HUES64 (cell line): ENCODE results near the gene FRMD5.

Experiments
- H3K27ac ChIP-seq: 2 replicates; pipeline ENCODE4 v1.7.0; 2013; ENCODE audit warnings: low read depth, low read length, inconsistent platforms
- H3K27me3 ChIP-seq: 2 replicates; pipeline ENCODE4 v1.6.1; 2013; ENCODE audit warnings: mild to moderate bottlenecking, low read length; ENCODE audit not compliant: insufficient read depth
- H3K36me3 ChIP-seq: 2 replicates; pipeline ENCODE4 v1.6.1; 2013; ENCODE audit warnings: mild to moderate bottlenecking, low read length; ENCODE audit not compliant: insufficient read depth
- H3K4me1 ChIP-seq: 2 replicates; pipeline ENCODE4 v1.6.1; 2013; ENCODE audit warnings: mild to moderate bottlenecking, low read length, moderate library complexity; ENCODE audit not compliant: insufficient read depth
- H3K4me3 ChIP-seq: 2 replicates; pipeline ENCODE4 v1.5.1; 2013; ENCODE audit warnings: mild to moderate bottlenecking, low read length, moderate library complexity
- H3K9ac ChIP-seq: 2 replicates; pipeline ENCODE4 v1.6.1; 2013; ENCODE audit warnings: mild to moderate bottlenecking, low read depth, low read length
- H3K9me3 ChIP-seq: 2 replicates; pipeline ENCODE4 v1.6.1; 2013; ENCODE audit warnings: low read depth, low read length; ENCODE audit not compliant: insufficient read depth
- WGBS: fragments of 150-250, 120-280 bp; methylation state at CpG from one replicate; pipeline ENCODE4 v1.1.7; 2013; ENCODE audit warnings: missing lambda C conversion rate; 5-methylcytosine and 5-hydroxymethylcytosine counted together

Gene FRMD5

GRCh38 chr15:43893956-43894355 is 301.1 kb downstream of the FRMD5 start:
- Histone ChIP-seq H3K9ac (no peak overlapping the region), H3K27ac (no peak overlapping the region), H3K27me3 (no peaks in the 10 kb centered on the region), H3K4me1 (no peaks in the 10 kb centered on the region), H3K36me3 (0 out of 2 replicates have a peak, but pooled peaks cover 4% of the 10 kb centered on the region), H3K9me3 (no peaks in the 10 kb centered on the region), H3K4me3 (no peak overlapping the region)
- 93% methylated on average over 1 of the region's 1 CpG for WGBS

- Histone ChIP-seq H3K9ac (no peak overlapping the region), H3K27me3 (no peaks in the 10 kb centered on the region), H3K4me3 (no peak overlapping the region), H3K36me3 (peaks cover 4% of the 10 kb centered on the region; the same call in 1 of the 2 replicates), H3K27ac (no peak overlapping the region), H3K9me3 (no peaks in the 10 kb centered on the region), H3K4me1 (no peaks in the 10 kb centered on the region)
- WGBS: 96% methylated on average over 3 of the region's 3 CpGs
These were observed 306.0 kb downstream of the FRMD5 start for GRCh38 chr15:43889042-43889441.

- no peaks in the 10 kb centered on the region for H3K27me3 ChIP-seq
- H3K4me1 ChIP-seq: no peaks in the 10 kb centered on the region
- H3K27ac ChIP-seq: no peak overlapping the region
- H3K36me3 ChIP-seq: peaks cover 11% of the 10 kb centered on the region; the same call in 1 of the 2 replicates
- H3K4me3 ChIP-seq: no peak overlapping the region
- no peak overlapping the region for H3K9ac ChIP-seq
- 92% methylated on average over 5 of the region's 5 CpGs for WGBS
- H3K9me3 ChIP-seq: no peaks in the 10 kb centered on the region
These were observed 307.2 kb downstream of the FRMD5 start for GRCh38 chr15:43887901-43888300.

- Histone ChIP-seq H3K9me3 (no peaks in the 10 kb centered on the region), H3K9ac (no peak overlapping the region), H3K27me3 (no peaks in the 10 kb centered on the region), H3K36me3 (peaks cover 7% of the 10 kb centered on the region; the same call in 1 of the 2 replicates), H3K4me3 (no peak overlapping the region), H3K4me1 (peaks cover 3% of the 10 kb centered on the region; the same call in 1 of the 2 replicates), H3K27ac (no peak overlapping the region)
- 91% methylated on average over 4 of the region's 4 CpGs for WGBS
These were observed 308.5 kb downstream of the FRMD5 start for GRCh38 chr15:43886558-43886957.

- H3K27ac ChIP-seq: no peak overlapping the region
- 95% methylated on average over 3 of the region's 3 CpGs for WGBS
- H3K9ac ChIP-seq: no peak overlapping the region
- no peaks in the 10 kb centered on the region for H3K9me3 ChIP-seq
- no peak overlapping the region for H3K4me3 ChIP-seq
- H3K27me3 ChIP-seq: no peaks in the 10 kb centered on the region
- H3K4me1 ChIP-seq: peaks cover 17% of the 10 kb centered on the region
- peaks cover 7% of the 10 kb centered on the region; the same call in 1 of the 2 replicates for H3K36me3 ChIP-seq
These were observed 311.5 kb downstream of the FRMD5 start for GRCh38 chr15:43883571-43883970.

- 89% methylated on average over 6 of the region's 7 CpGs for WGBS
- Histone ChIP-seq H3K36me3 (peaks cover 12% of the 10 kb centered on the region; the same call in 1 of the 2 replicates), H3K9ac (no peak overlapping the region), H3K9me3 (no peaks in the 10 kb centered on the region), H3K27ac (no peak overlapping the region), H3K4me1 (peaks cover 17% of the 10 kb centered on the region), H3K27me3 (no peaks in the 10 kb centered on the region), H3K4me3 (no peak overlapping the region)
These were observed 313.1 kb downstream of the FRMD5 start for GRCh38 chr15:43881944-43882343.

GRCh38 chr15:43881245-43881644 is 313.8 kb downstream of the FRMD5 start:
- 90% methylated on average over 4 of the region's 4 CpGs for WGBS
- H3K36me3 ChIP-seq: peaks cover 13% of the 10 kb centered on the region; the same call in 1 of the 2 replicates
- no peaks in the 10 kb centered on the region for H3K27me3 ChIP-seq
- H3K4me1 ChIP-seq: peaks cover 17% of the 10 kb centered on the region
- H3K4me3 ChIP-seq: no peak overlapping the region
- peak overlapping the region; percentile 32 for H3K27ac ChIP-seq
- H3K9me3 ChIP-seq: no peaks in the 10 kb centered on the region
- no peak overlapping the region for H3K9ac ChIP-seq

- H3K27me3 ChIP-seq: no peaks in the 10 kb centered on the region
- peaks cover 17% of the 10 kb centered on the region for H3K4me1 ChIP-seq
- peak overlapping the region; percentile 32 for H3K27ac ChIP-seq
- H3K4me3 ChIP-seq: no peak overlapping the region
- H3K9ac ChIP-seq: no peak overlapping the region
- peaks cover 13% of the 10 kb centered on the region; the same call in 1 of the 2 replicates for H3K36me3 ChIP-seq
- H3K9me3 ChIP-seq: no peaks in the 10 kb centered on the region
- WGBS: 85% methylated on average over 5 of the region's 5 CpGs
These were observed 314.5 kb downstream of the FRMD5 start for GRCh38 chr15:43880406-43881194.

GRCh38 chr15:43879386-43880355 is 315.4 kb downstream of the FRMD5 start:
- WGBS: 93% methylated on average over 15 of the region's 15 CpGs
- peaks cover 13% of the 10 kb centered on the region; the same call in 1 of the 2 replicates for H3K36me3 ChIP-seq

GRCh38 chr15:43878446-43878845 is 316.6 kb downstream of the FRMD5 start:
- Histone ChIP-seq H3K4me1 (peaks cover 17% of the 10 kb centered on the region), H3K36me3 (peaks cover 18% of the 10 kb centered on the region), H3K27ac (no peak overlapping the region), H3K9me3 (no peaks in the 10 kb centered on the region), H3K27me3 (no peaks in the 10 kb centered on the region), H3K4me3 (no peak overlapping the region), H3K9ac (no peak overlapping the region)
- 96% methylated on average over 2 of the region's 2 CpGs for WGBS

More at GRCh38 chr15:43879386-43880355, 315.4 kb downstream of the FRMD5 start:
- Histone ChIP-seq H3K27ac (no peak overlapping the region), H3K9me3 (no peaks in the 10 kb centered on the region), H3K4me3 (no peak overlapping the region), H3K27me3 (no peaks in the 10 kb centered on the region), H3K9ac (no peak overlapping the region), H3K4me1 (peaks cover 17% of the 10 kb centered on the region)

GRCh38 chr15:43877371-43877770 is 317.7 kb downstream of the FRMD5 start:
- no peaks in the 10 kb centered on the region for H3K9me3 ChIP-seq
- peaks cover 17% of the 10 kb centered on the region for H3K4me1 ChIP-seq
- no peak overlapping the region for H3K27ac ChIP-seq
- H3K27me3 ChIP-seq: no peaks in the 10 kb centered on the region
- no peak overlapping the region for H3K9ac ChIP-seq
- peaks cover 24% of the 10 kb centered on the region for H3K36me3 ChIP-seq
- H3K4me3 ChIP-seq: no peak overlapping the region
- 92% methylated on average over 4 of the region's 4 CpGs for WGBS
